ENCODE data around the gene RHOB. TPM values are rescaled to one million over a fixed set of nuclear protein-coding genes. Genes with fewer than 3 reads are reported as not detected.
A peak's percentile ranks its signal among the peaks of the same experiment; 100 is the strongest.

RHOB gene
- total RNA-seq, 2 donors from 2014 or later: 805 to 1,722 TPM

DNA sequence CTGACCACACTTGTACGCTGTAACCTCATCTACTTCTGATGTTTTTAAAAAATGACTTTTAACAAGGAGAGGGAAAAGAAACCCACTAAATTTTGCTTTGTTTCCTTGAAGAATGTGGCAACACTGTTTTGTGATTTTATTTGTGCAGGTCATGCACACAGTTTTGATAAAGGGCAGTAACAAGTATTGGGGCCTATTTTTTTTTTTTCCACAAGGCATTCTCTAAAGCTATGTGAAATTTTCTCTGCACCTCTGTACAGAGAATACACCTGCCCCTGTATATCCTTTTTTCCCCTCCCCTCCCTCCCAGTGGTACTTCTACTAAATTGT is 2.1 kb downstream of the RHOB start:
- Histone ChIP-seq H3K4me1 (ENCODE audit: control insufficient read depth in 1 of 2, low read depth in 2 of 2) (peaks cover 11 to 28% of the 10 kb centered on the region in 2 donors), H3K36me3 (peaks cover 23% of the 10 kb centered on the region), H3K27ac (peak overlapping the region; percentile 98 to 99), H3K27me3 (replicated peaks; ENCODE audit: insufficient read depth) (no peaks in the 10 kb centered on the region), H3K4me3 (peak overlapping the region; percentile 97), H3K9me3 (no peaks in the 10 kb centered on the region)
- TF ChIP-seq, protein P1, sequence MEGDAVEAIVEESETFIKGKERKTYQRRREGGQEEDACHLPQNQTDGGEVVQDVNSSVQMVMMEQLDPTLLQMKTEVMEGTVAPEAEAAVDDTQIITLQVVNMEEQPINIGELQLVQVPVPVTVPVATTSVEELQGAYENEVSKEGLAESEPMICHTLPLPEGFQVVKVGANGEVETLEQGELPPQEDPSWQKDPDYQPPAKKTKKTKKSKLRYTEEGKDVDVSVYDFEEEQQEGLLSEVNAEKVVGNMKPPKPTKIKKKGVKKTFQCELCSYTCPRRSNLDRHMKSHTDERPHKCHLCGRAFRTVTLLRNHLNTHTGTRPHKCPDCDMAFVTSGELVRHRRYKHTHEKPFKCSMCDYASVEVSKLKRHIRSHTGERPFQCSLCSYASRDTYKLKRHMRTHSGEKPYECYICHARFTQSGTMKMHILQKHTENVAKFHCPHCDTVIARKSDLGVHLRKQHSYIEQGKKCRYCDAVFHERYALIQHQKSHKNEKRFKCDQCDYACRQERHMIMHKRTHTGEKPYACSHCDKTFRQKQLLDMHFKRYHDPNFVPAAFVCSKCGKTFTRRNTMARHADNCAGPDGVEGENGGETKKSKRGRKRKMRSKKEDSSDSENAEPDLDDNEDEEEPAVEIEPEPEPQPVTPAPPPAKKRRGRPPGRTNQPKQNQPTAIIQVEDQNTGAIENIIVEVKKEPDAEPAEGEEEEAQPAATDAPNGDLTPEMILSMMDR (IDR thresholded peaks at IDR 0.05): no peak
- DNase-seq (ENCODE audit: low spot score) (no peak), ATAC-seq (ENCODE audit: insufficient number of reproducible peaks, low FRiP score, low read depth) (no peak)

DNA sequence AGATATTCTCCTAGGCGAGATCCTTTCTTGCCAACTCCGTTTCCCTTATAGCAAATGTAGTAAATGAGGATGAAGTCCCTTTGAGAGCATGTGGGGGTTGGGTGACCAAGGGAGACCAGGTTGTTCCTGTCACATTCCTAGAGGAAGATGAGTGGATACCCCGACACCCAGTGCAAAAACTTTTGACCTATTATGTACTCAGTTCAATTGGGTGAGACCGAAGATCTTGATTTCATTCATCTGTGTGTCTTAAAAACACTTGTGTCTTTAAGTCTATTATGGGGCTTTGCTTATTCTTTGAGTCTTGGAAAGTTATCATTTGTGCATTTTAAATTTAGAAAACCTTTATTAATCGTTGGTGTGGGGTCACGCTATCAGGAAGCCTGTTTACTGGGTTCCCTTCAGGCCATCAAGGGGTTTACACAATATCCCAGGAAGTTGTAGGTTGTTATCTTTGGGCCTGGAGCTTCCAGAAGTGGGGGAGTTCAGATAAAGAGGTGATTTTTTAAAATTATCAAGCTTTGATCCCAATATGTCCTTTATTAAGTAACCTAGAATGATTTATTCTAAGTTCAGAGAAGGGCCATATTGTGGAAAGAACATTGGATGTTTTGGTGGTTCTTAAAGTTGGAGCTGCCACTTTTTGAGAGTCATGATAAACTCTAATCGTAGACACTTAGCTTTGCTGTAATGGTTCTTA is 2.8 kb downstream of the RHOB start:
- Histone ChIP-seq H3K27ac (peak overlapping the region; percentile 98 to 99), H3K36me3 (peaks cover 23% of the 10 kb centered on the region), H3K4me3 (peak overlapping the region; percentile 97), H3K9me3 (no peaks in the 10 kb centered on the region), H3K27me3 (replicated peaks; ENCODE audit: insufficient read depth) (no peaks in the 10 kb centered on the region), H3K4me1 (ENCODE audit: control insufficient read depth in 1 of 2, low read depth in 2 of 2) (peaks cover 10 to 26% of the 10 kb centered on the region in 2 donors)
- ATAC-seq (ENCODE audit: insufficient number of reproducible peaks, low FRiP score, low read depth): no peak
- no peak for DNase-seq (ENCODE audit: low spot score)
- TF ChIP-seq, protein P1 (IDR thresholded peaks at IDR 0.05): peak; percentile 38

GRCh38 chr2:20450201-20450999 is 3.5 kb downstream of the RHOB start:
- H3K9me3 ChIP-seq: no peaks in the 10 kb centered on the region
- peak overlapping the region; percentile 97 for H3K4me3 ChIP-seq
- no peaks in the 10 kb centered on the region for H3K27me3 ChIP-seq (replicated peaks; ENCODE audit: insufficient read depth)
- TF ChIP-seq, protein P1 (IDR thresholded peaks at IDR 0.05): no peak
- ATAC-seq (ENCODE audit: insufficient number of reproducible peaks, low FRiP score, low read depth) (no peak), DNase-seq (ENCODE audit: low spot score) (no peak)
- H3K4me1 ChIP-seq (ENCODE audit: control insufficient read depth in 1 of 2, low read depth in 2 of 2): peaks cover 3 to 18% of the 10 kb centered on the region in 2 donors
- H3K36me3 ChIP-seq: peaks cover 23% of the 10 kb centered on the region
- H3K27ac ChIP-seq: peak overlapping the region; percentile 98 to 99

DNA sequence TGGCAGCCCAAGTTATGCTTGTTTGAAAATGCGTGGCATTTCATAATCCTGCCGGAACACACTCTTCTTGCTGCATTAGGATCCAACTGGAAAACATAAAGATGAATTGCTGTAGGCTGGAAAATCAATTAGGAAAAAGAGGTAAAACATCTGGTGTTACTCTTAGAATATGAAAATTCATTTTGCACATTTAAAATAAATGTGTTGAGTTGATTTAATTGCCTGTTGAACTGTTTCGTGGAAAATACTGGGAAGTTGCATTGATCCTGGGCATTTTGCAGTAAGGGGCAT is 4.1 kb downstream of the RHOB start:
- H3K4me1 ChIP-seq (ENCODE audit: control insufficient read depth in 1 of 2, low read depth in 2 of 2): peaks cover 0 to 16% of the 10 kb centered on the region in 2 donors
- no peak for DNase-seq (ENCODE audit: low spot score)
- ATAC-seq (ENCODE audit: insufficient number of reproducible peaks, low FRiP score, low read depth): no peak
- TF ChIP-seq, protein P1 (IDR thresholded peaks at IDR 0.05): no peak
- H3K36me3 ChIP-seq: peaks cover 23% of the 10 kb centered on the region
- no peaks in the 10 kb centered on the region for H3K27me3 ChIP-seq (replicated peaks; ENCODE audit: insufficient read depth)
- H3K27ac ChIP-seq: peak overlapping the region; percentile 98 to 99
- peak overlapping the region; percentile 97 for H3K4me3 ChIP-seq
- H3K9me3 ChIP-seq: no peaks in the 10 kb centered on the region

DNA sequence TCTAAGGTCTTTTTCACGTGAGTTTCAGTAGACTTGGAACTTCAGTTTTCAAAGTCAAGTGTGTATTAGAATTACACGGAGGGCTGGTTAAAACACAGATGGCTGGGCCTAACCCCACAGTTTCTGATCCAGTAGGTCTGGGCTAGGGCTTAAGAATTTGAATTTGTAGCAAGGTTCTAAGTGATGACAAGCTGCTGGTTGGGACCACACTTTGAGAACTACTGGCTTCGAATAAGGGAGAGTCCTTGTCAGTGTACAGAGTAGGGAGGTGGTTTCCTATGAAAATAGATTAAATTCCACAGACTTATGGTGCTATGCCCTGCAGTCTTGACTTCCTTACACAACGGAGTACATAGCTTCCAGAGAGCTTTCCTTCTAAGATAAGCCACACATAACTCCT is 4.5 kb downstream of the RHOB start:
- ATAC-seq (ENCODE audit: insufficient number of reproducible peaks, low FRiP score, low read depth) (no peak), DNase-seq (ENCODE audit: low spot score) (no peak)
- H3K36me3 ChIP-seq: peaks cover 23% of the 10 kb centered on the region
- peak overlapping the region; percentile 97 for H3K4me3 ChIP-seq
- H3K27me3 ChIP-seq (replicated peaks; ENCODE audit: insufficient read depth): no peaks in the 10 kb centered on the region
- peaks cover 0 to 16% of the 10 kb centered on the region in 2 donors for H3K4me1 ChIP-seq (ENCODE audit: control insufficient read depth in 1 of 2, low read depth in 2 of 2)
- TF ChIP-seq, protein P1 (IDR thresholded peaks at IDR 0.05): no peak
- H3K9me3 ChIP-seq: no peaks in the 10 kb centered on the region
- peak overlapping the region; percentile 98 to 99 for H3K27ac ChIP-seq

Data from thoracic aorta (tissue), 2 donors.